ENCODE measurements around the gene FBXL22. TPM values are rescaled to one million over a fixed set of nuclear protein-coding genes. Genes with fewer than 3 reads are reported as not detected.
A peak's percentile ranks its signal among the peaks of the same experiment; 100 is the strongest.
"Not testable (repeated sequence)": the region's sequence is repeated elsewhere in the genome, so short reads cannot be mapped to it uniquely, and the experiment has no call there.

The FBXL22 gene
- total RNA-seq, 1 donor from 2014 or later, result 1.3 TPM

DNA sequence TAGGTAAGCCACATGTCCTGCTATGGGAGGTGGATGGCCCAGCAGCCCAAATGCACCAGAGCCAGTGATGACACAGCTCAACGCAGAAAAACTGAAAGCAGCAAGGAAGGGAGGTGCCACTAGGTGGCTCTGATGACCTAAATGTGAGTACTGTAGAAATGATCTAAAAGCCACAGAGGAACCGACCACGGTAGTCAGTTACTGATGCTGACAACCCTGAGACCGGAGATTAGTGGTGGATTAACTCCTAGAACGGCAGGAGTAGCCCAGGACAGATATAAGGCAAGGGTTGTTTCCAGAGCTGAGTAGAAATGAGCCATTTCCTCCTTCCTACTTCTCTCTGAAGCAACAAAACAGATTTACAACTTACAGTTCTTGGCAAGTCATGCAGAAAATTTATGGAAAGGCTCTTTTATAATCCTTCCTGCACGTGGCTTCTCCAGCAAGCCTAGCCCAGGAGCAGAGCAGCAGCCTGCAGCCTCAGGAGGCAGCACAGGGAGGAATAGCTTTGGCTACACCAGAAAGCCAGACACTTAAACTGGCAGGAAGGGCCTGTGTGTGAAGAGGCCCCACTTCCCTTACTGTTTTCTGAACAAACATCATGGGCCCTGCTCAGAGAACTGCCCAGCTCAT is 13.1 kb downstream of the FBXL22 start:
- peaks cover 27% of the 10 kb centered on the region for H3K4me1 Mint-ChIP-seq
- H3K27ac Mint-ChIP-seq, result peak overlapping the region; percentile 92
- peak overlapping the region; percentile 32 for H3K4me3 Mint-ChIP-seq
- H3K36me3 Mint-ChIP-seq (ENCODE audit: low read depth), result peaks cover 51% of the 10 kb centered on the region
- no peaks in the 10 kb centered on the region for H3K9me3 Mint-ChIP-seq
- H3K27me3 Mint-ChIP-seq, result no peaks in the 10 kb centered on the region
- DNase-seq, result peak; percentile 93
- intact Hi-C loops (cut with micrococcal nuclease), result loop anchor here (1.0 to 5.0 kb wide), 4 partner anchors 57 to 457 kb away; no protein-coding TSS in a partner anchor

DNA sequence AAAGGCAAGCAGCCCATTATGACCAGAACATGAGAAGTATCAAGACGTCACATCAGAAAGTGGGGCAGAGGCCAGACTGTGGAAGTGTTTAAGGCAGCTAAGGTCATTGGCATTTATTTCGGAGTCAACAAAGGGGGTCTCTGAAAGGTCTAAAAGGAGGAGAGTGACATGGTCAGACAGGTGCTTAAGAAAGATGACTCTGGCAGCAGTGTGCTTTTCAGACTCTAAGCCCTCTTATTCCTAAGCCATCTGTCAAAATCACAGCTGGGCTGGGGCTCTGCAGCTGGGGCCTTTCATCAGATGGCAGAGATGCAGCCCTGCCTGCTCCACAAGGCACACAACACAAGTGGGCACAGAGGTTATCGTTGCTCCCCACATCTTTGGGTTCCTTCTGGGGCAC is 14.0 kb downstream of the FBXL22 start:
- H3K4me3 Mint-ChIP-seq, result no peak overlapping the region
- peak overlapping the region; percentile 92 for H3K27ac Mint-ChIP-seq
- H3K36me3 Mint-ChIP-seq (ENCODE audit: low read depth), result peaks cover 55% of the 10 kb centered on the region
- H3K9me3 Mint-ChIP-seq, result no peaks in the 10 kb centered on the region
- no peaks in the 10 kb centered on the region for H3K27me3 Mint-ChIP-seq
- intact Hi-C loops (cut with micrococcal nuclease), result loop anchor here (2.0 to 5.0 kb wide), 3 partner anchors 56 to 280 kb away; no protein-coding TSS in a partner anchor
- H3K4me1 Mint-ChIP-seq, result peaks cover 19% of the 10 kb centered on the region
- no peak for DNase-seq

GRCh38 chr15:63612300-63612699 is 15.1 kb downstream of the FBXL22 start:
- no peak for DNase-seq
- H3K9me3 Mint-ChIP-seq, result no peaks in the 10 kb centered on the region
- intact Hi-C loops (cut with micrococcal nuclease), result loop anchor here (5.0 kb wide), 2 partner anchors 55 to 115 kb away; no protein-coding TSS in a partner anchor
- peaks cover 16% of the 10 kb centered on the region for H3K4me1 Mint-ChIP-seq
- H3K27me3 Mint-ChIP-seq, result no peaks in the 10 kb centered on the region
- no peak overlapping the region for H3K27ac Mint-ChIP-seq
- peaks cover 61% of the 10 kb centered on the region for H3K36me3 Mint-ChIP-seq (ENCODE audit: low read depth)
- H3K4me3 Mint-ChIP-seq, result no peak overlapping the region

- Mint-ChIP-seq H3K9me3 (peaks cover 3% of the 10 kb centered on the region), H3K4me1 (peaks cover 2% of the 10 kb centered on the region), H3K4me3 (no peak overlapping the region), H3K27me3 (no peaks in the 10 kb centered on the region), H3K36me3 (ENCODE audit: low read depth) (peaks cover 61% of the 10 kb centered on the region), H3K27ac (no peak overlapping the region)
- intact Hi-C loops (cut with micrococcal nuclease), result no loop called here
- DNase-seq, result no peak
Measured at GRCh38 chr15:63615935-63616334, 18.7 kb downstream of the FBXL22 start.

GRCh38 chr15:63617147-63617546 is 20.0 kb downstream of the FBXL22 start:
- DNase-seq; intact Hi-C loops (cut with micrococcal nuclease); H3K27me3 Mint-ChIP-seq; H3K4me3 Mint-ChIP-seq; H3K4me1 Mint-ChIP-seq; H3K27ac Mint-ChIP-seq; H3K9me3 Mint-ChIP-seq: not testable (repeated sequence)
- peaks cover 65% of the 10 kb centered on the region for H3K36me3 Mint-ChIP-seq (ENCODE audit: low read depth)

DNA sequence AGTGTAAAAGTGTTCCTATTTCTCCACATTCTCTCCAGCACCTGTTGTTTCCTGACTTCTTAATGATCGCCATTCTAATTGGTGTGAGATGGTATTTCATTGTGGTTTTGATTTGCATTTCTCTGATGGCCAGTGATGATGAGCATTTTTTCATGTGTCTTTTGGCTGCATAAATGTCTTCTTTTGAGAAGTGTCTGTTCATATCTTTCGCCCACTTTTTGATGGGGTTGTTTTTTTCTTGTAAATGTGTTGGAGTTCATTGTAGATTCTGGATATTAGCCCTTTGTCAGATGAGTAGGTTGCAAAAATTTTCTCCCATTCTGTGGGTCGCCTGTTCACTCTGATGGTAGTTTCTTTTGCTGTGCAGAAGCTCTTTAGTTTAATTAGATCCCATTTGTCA is 20.4 kb downstream of the FBXL22 start:
- H3K27me3 Mint-ChIP-seq; DNase-seq; intact Hi-C loops (cut with micrococcal nuclease); H3K4me3 Mint-ChIP-seq; H3K4me1 Mint-ChIP-seq; H3K9me3 Mint-ChIP-seq; H3K27ac Mint-ChIP-seq: not testable (repeated sequence)
- H3K36me3 Mint-ChIP-seq (ENCODE audit: low read depth), result peaks cover 63% of the 10 kb centered on the region

GRCh38 chr15:63620760-63621159 is 23.6 kb downstream of the FBXL22 start:
- intact Hi-C loops (cut with micrococcal nuclease); H3K27me3 Mint-ChIP-seq; H3K27ac Mint-ChIP-seq; H3K4me1 Mint-ChIP-seq; DNase-seq; H3K9me3 Mint-ChIP-seq; H3K4me3 Mint-ChIP-seq: not testable (repeated sequence)
- H3K36me3 Mint-ChIP-seq (ENCODE audit: low read depth), result peaks cover 63% of the 10 kb centered on the region

- intact Hi-C loops (cut with micrococcal nuclease), result no loop called here
- Mint-ChIP-seq H3K27me3 (no peaks in the 10 kb centered on the region), H3K4me1 (peaks cover 4% of the 10 kb centered on the region), H3K9me3 (peaks cover 5% of the 10 kb centered on the region), H3K4me3 (no peak overlapping the region), H3K36me3 (ENCODE audit: low read depth) (peaks cover 55% of the 10 kb centered on the region), H3K27ac (no peak overlapping the region)
- no peak for DNase-seq
Measured at GRCh38 chr15:63623232-63623969, 26.2 kb downstream of the FBXL22 start.

GRCh38 chr15:63626955-63627354 is 29.8 kb downstream of the FBXL22 start:
- Mint-ChIP-seq H3K27ac (peak overlapping the region; percentile 20), H3K4me3 (no peak overlapping the region), H3K27me3 (no peaks in the 10 kb centered on the region), H3K36me3 (ENCODE audit: low read depth) (peaks cover 60% of the 10 kb centered on the region), H3K4me1 (peaks cover 4% of the 10 kb centered on the region), H3K9me3 (no peaks in the 10 kb centered on the region)
- no peak for DNase-seq
- intact Hi-C loops (cut with micrococcal nuclease), result no loop called here

DNA sequence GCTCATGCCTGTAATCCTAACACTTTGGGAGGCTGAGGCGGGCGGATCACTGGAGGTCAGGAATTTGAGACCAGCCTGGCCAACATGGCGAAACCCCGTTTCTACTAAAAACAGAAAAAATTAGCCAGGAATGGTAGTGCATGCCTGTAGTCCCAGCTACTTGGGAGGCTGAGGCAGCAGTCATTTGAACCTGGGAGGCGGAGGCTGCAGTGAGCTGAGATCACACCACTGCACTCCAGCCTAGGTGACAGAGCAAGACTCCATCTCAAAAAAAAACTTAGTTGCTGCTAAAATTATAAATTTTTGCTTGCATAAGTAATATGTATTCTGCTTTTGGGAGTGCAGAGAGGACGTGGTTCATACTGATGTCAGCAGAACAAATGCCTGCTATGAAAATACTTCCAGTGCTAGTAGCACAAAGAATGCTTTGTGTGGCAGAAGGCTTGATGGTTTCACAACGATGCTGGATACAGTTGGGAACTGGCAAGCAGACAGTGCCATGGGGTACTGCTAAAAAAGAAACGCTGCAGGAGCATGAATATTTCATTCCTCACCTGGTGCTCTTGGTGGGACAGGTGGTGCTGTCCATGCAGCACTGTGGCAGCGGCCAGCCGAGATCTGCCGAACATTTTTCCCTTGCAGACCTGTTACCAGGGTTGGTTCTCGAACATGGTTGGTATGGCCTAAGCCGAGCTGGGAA is 31.1 kb downstream of the FBXL22 start:
- Mint-ChIP-seq H3K27ac (no peak overlapping the region), H3K4me1 (peaks cover 4% of the 10 kb centered on the region), H3K9me3 (no peaks in the 10 kb centered on the region), H3K36me3 (ENCODE audit: low read depth) (peaks cover 58% of the 10 kb centered on the region), H3K27me3 (no peaks in the 10 kb centered on the region), H3K4me3 (no peak overlapping the region)
- DNase-seq, result no peak
- intact Hi-C loops (cut with micrococcal nuclease), result no loop called here

DNA sequence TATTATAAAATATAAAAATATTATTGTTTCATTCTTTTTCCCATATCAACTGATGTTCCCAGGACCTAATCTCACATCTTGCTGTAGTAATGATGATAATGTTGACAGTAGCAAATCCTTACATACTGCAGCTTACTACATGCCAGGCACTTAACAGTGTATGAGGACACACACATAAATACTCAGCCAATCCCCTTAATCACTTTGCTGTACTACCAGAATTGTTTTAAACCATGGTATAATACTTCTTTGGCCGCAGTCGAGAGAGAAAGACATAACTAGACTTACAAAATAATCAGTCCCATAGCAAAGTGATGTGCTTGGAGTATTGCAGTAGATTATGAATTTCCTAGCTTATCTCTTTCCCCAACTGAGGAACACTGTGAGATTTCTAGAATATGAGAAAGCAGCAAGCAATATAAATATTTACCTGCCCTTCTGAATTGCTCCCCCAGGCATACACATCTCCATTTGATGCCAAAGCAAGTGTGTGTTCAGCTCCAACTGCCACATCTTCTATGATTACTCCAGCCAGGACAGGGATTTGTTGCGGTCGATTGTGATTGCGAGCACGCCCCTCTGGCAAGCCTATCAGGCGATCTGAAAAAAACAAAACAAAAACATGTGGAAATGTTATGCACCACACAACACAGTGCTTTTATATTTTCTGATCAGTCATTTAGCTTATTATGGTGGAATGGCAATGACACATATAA is 33.0 kb downstream of the FBXL22 start:
- Mint-ChIP-seq H3K27me3 (no peaks in the 10 kb centered on the region), H3K4me3 (no peak overlapping the region), H3K36me3 (ENCODE audit: low read depth) (peaks cover 59% of the 10 kb centered on the region), H3K27ac (no peak overlapping the region), H3K4me1 (peaks cover 4% of the 10 kb centered on the region), H3K9me3 (no peaks in the 10 kb centered on the region)
- intact Hi-C loops (cut with micrococcal nuclease), result no loop called here
- DNase-seq, result no peak

DNA sequence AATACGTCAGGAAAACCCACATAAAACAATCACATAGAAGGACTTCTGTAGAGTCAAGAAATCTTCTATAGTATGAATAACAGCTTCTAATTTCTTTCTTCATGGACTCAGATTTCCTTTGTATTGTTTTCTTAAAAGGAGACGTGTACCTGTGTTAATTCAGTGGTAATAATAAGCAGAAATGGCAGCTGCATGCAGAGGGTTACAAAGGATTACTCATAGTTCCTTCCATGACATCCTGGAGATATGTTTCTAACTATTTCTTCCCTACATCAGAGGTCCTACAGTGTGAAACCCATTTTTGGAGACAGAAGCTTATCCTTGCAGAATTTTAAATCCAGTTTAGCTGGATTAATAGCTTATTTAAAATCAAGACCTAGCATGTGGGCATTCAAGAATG is 36.1 kb downstream of the FBXL22 start:
- H3K36me3 Mint-ChIP-seq (ENCODE audit: low read depth), result peaks cover 66% of the 10 kb centered on the region
- DNase-seq, result no peak
- H3K27me3 Mint-ChIP-seq, result no peaks in the 10 kb centered on the region
- H3K4me1 Mint-ChIP-seq, result peaks cover 5% of the 10 kb centered on the region
- no peak overlapping the region for H3K4me3 Mint-ChIP-seq
- H3K27ac Mint-ChIP-seq, result no peak overlapping the region
- H3K9me3 Mint-ChIP-seq, result no peaks in the 10 kb centered on the region
- intact Hi-C loops (cut with micrococcal nuclease), result no loop called here

DNA sequence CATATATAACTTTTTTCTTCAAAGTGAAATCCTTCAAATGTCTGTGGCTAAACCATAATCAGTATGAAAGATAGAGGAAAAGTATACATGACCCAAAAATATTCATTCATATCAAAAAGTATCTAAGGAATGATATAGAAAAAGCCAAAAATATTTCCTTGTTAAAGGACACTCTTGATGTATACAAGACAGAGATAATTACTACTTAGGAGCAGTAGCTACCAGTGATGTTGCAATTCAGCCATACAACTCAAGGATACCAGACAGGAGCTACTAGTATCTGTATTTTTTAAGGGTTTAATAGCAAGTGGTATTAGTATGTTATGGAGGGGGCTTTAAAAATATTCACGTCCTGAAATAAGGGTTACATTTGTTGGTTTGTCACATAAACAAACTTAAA is 37.0 kb downstream of the FBXL22 start:
- Mint-ChIP-seq H3K36me3 (ENCODE audit: low read depth) (peaks cover 70% of the 10 kb centered on the region), H3K4me3 (no peak overlapping the region), H3K27me3 (no peaks in the 10 kb centered on the region), H3K4me1 (peaks cover 11% of the 10 kb centered on the region), H3K27ac (no peak overlapping the region), H3K9me3 (no peaks in the 10 kb centered on the region)
- intact Hi-C loops (cut with micrococcal nuclease), result no loop called here
- no peak for DNase-seq

All from activated CD4-positive, alpha-beta T cell treated with anti-CD3 and anti-CD28 coated beads, Interleukin-2, amount 10 ng/mL, durations not matched to agents 24 days and 14 days (primary cell).